HEK293 (cell line): Measurements from ENCODE around the gene EREG.

ENCODE experiments used
- CTCF ChIA-PET: fragments of 350-600 bp; formaldehyde crosslinking; extraction: SDS; loops from one replicate; lab custom pipeline; 2021; ENCODE audit warnings: antibody characterized with exemption; lab: Yijun Ruan, JAX
- POLR2A ChIA-PET: fragments of 300-600 bp; formaldehyde crosslinking; extraction: SDS; loops from one replicate; lab custom pipeline; 2020; ENCODE audit warnings: antibody characterized with exemption, inconsistent platforms; lab: Yijun Ruan, JAX
- H3K27ac ChIP-seq: fragments of 200-500 bp; sonication (Bioruptor generic); 2 replicates; pipeline ENCODE4 v1.5.1; 2014; ENCODE audit warnings: low read depth, low read length, control low read depth, inconsistent platforms; ENCODE audit errors: extremely low read depth
- H3K36me3 ChIP-seq, 2 experiments: fragments of 200-500 bp in 1 of 2; sonication (Bioruptor generic) in 1 of 2; 1 replicate in 1 of 2; 2 replicates in 1 of 2; pipeline ENCODE4 v1.5.1; 2014 to 2017; ENCODE audit warnings: inconsistent platforms in 2 of 2, low read length in 2 of 2; ENCODE audit not compliant: control insufficient read depth in 2 of 2, insufficient read depth in 1 of 2
- H3K4me1 ChIP-seq: fragments of 200-500 bp; sonication (Bioruptor generic); 2 replicates; pipeline ENCODE4 v1.5.1; 2014; ENCODE audit warnings: mild to moderate bottlenecking, low read length, inconsistent platforms; ENCODE audit not compliant: control insufficient read depth, insufficient read depth
- H3K4me3 ChIP-seq: 2 replicates; pipeline ENCODE4 v1.5.1; 2011; ENCODE audit warnings: low read depth, mild to moderate bottlenecking, control low read depth, low read length, moderate library complexity
- H3K9me3 ChIP-seq: fragments of 200-500 bp; sonication (Bioruptor generic); 2 replicates; pipeline ENCODE4 v1.5.1; 2014; ENCODE audit warnings: low read depth, low read length, inconsistent platforms; ENCODE audit not compliant: control insufficient read depth, insufficient read depth
- FEZF1 ChIP-seq: fragments of 450-650 bp; formaldehyde crosslinking; IDR thresholded peaks from 2 replicates; pipeline ENCODE4 v1.5.1; 2016; ENCODE audit warnings: missing biosample characterization, missing genetic modification characterization
- GFI1B ChIP-seq: fragments of 450-650 bp; formaldehyde crosslinking; IDR thresholded peaks from 2 replicates; pipeline ENCODE4 v1.5.1; 2016; ENCODE audit warnings: missing biosample characterization, missing genetic modification characterization
- GLI4 ChIP-seq: fragments of 450-650 bp; formaldehyde crosslinking; IDR thresholded peaks from 2 replicates; pipeline ENCODE4 v1.5.1; 2016; ENCODE audit warnings: missing biosample characterization, missing genetic modification characterization
- PRDM1 ChIP-seq: fragments of 450-650 bp; formaldehyde crosslinking; IDR thresholded peaks from 2 replicates; pipeline ENCODE4; 2016; ENCODE audit warnings: missing biosample characterization, missing genetic modification characterization
- SP7 ChIP-seq: fragments of 450-650 bp; formaldehyde crosslinking; IDR thresholded peaks from 2 replicates; pipeline ENCODE4 v1.5.1; 2016; ENCODE audit warnings: missing biosample characterization, missing genetic modification characterization
- ZBTB1 ChIP-seq: fragments of 450-650 bp; formaldehyde crosslinking; IDR thresholded peaks from 2 replicates; pipeline ENCODE4 v1.5.1; 2016; ENCODE audit warnings: missing biosample characterization, missing genetic modification characterization
- ZBTB17 ChIP-seq: fragments of 450-650 bp; formaldehyde crosslinking; IDR thresholded peaks from 2 replicates; pipeline ENCODE4 v1.5.1; 2016; ENCODE audit warnings: missing biosample characterization, missing genetic modification characterization
- ZBTB20 ChIP-seq: fragments of 450-650 bp; formaldehyde crosslinking; IDR thresholded peaks from 2 replicates; pipeline ENCODE4 v1.5.1; 2016; ENCODE audit warnings: missing biosample characterization, missing genetic modification characterization
- ZNF140 ChIP-seq: fragments of 450-650 bp; formaldehyde crosslinking; IDR thresholded peaks from 2 replicates; pipeline ENCODE4 v1.5.1; 2016; ENCODE audit warnings: missing biosample characterization, missing genetic modification characterization
- ZNF157 ChIP-seq: fragments of 450-650 bp; formaldehyde crosslinking; IDR thresholded peaks from 2 replicates; pipeline ENCODE4 v1.5.1; 2016; ENCODE audit warnings: missing biosample characterization, missing genetic modification characterization
- ZNF169 ChIP-seq: fragments of 450-650 bp; formaldehyde crosslinking; IDR thresholded peaks from 2 replicates; pipeline ENCODE4 v1.5.1; 2016; ENCODE audit warnings: missing biosample characterization, missing genetic modification characterization
- ZNF175 ChIP-seq: fragments of 450-650 bp; formaldehyde crosslinking; IDR thresholded peaks from 2 replicates; pipeline ENCODE4 v1.5.1; 2016; ENCODE audit warnings: missing biosample characterization, missing genetic modification characterization
- ZNF202 ChIP-seq: fragments of 450-650 bp; formaldehyde crosslinking; IDR thresholded peaks from 2 replicates; pipeline ENCODE4 v1.5.1; 2016; ENCODE audit warnings: missing biosample characterization, missing genetic modification characterization, borderline replicate concordance
- ZNF341 ChIP-seq: fragments of 450-650 bp; formaldehyde crosslinking; IDR thresholded peaks from 2 replicates; pipeline ENCODE4; 2016; ENCODE audit warnings: low read depth, missing biosample characterization, missing genetic modification characterization
- ZNF416 ChIP-seq: fragments of 450-650 bp; formaldehyde crosslinking; IDR thresholded peaks from 2 replicates; pipeline ENCODE4 v1.5.1; 2016; ENCODE audit warnings: missing biosample characterization, missing genetic modification characterization
- ZNF501 ChIP-seq: fragments of 450-650 bp; formaldehyde crosslinking; IDR thresholded peaks from 2 replicates; pipeline ENCODE4 v1.5.1; 2016; ENCODE audit warnings: missing biosample characterization, missing genetic modification characterization
- ZNF561 ChIP-seq: fragments of 450-650 bp; IDR thresholded peaks from 2 replicates; pipeline ENCODE4 v1.5.1; 2018; ENCODE audit warnings: missing biosample characterization, missing genetic modification characterization, borderline replicate concordance
- TF ChIP-seq, protein P1 (sequence below): fragments of 450-650 bp; formaldehyde crosslinking; IDR thresholded peaks from 2 replicates; pipeline ENCODE4 v1.5.1; 2016; ENCODE audit warnings: missing biosample characterization, missing genetic modification characterization
- TF ChIP-seq, protein P2 (sequence below): fragments of 450-650 bp; formaldehyde crosslinking; IDR thresholded peaks from 2 replicates; pipeline ENCODE4 v1.5.1; 2016; ENCODE audit warnings: missing biosample characterization, missing genetic modification characterization, borderline replicate concordance
- TF ChIP-seq, protein P3 (sequence below): fragments of 450-650 bp; formaldehyde crosslinking; IDR thresholded peaks from 2 replicates; pipeline ENCODE4 v1.5.1; 2016; ENCODE audit warnings: missing biosample characterization, missing genetic modification characterization
- TF ChIP-seq, protein P4 (sequence below): fragments of 450-650 bp; formaldehyde crosslinking; IDR thresholded peaks from 2 replicates; pipeline ENCODE4 v1.5.1; 2016; ENCODE audit warnings: missing biosample characterization, missing genetic modification characterization, low read depth
- TF ChIP-seq, protein P5 (sequence below): fragments of 450-650 bp; formaldehyde crosslinking; IDR thresholded peaks from 2 replicates; pipeline ENCODE4 v1.5.1; 2016; ENCODE audit warnings: missing biosample characterization, missing genetic modification characterization
- TF ChIP-seq, protein P6 (sequence below): fragments of 450-650 bp; formaldehyde crosslinking; IDR thresholded peaks from 2 replicates; pipeline ENCODE4 v1.5.1; 2016; ENCODE audit warnings: missing biosample characterization, missing genetic modification characterization
- TF ChIP-seq, protein P7 (sequence below): fragments of 450-650 bp; formaldehyde crosslinking; IDR thresholded peaks from 2 replicates; pipeline ENCODE4 v1.5.1; 2017; ENCODE audit warnings: missing biosample characterization, missing genetic modification characterization
- TF ChIP-seq, protein P8 (sequence below): fragments of 450-650 bp; formaldehyde crosslinking; IDR thresholded peaks from 2 replicates; pipeline ENCODE4 v1.5.1; 2017; ENCODE audit warnings: missing biosample characterization, missing genetic modification characterization
- TF ChIP-seq, protein P9 (sequence below): fragments of 450-650 bp; IDR thresholded peaks from 2 replicates; pipeline ENCODE4 v1.5.1; 2018; ENCODE audit warnings: missing biosample characterization, mild to moderate bottlenecking, missing genetic modification characterization

The EREG gene

DNA sequence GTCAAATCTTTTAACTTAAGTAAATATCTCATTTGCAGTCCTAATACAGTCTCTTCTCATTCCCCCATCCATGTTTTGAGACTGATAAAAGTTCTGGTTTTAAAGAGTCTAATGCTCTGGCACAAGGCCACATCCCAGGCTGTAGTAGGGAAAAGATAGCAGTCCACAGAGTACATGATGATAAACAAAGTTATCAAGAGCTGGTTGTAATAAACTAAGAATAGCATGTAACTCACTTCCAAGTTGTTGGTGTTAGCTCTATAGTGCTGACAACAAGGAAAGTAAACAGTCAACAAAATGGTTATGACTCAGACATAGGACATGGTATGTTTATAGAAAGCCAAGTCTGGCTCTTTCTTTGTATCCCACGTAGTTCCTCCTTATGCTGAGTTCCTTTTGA lies 58.2 kb downstream of the EREG start (continued):
- TF ChIP-seq, protein P1, sequence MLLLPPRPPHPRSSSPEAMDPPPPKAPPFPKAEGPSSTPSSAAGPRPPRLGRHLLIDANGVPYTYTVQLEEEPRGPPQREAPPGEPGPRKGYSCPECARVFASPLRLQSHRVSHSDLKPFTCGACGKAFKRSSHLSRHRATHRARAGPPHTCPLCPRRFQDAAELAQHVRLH (tag by site-specific recombination): no peak
- TF ChIP-seq ZNF561 (tag by site-specific recombination) (no peak), ZNF157 (tag by site-specific recombination) (no peak), ZBTB17 (no peak), ZNF341 (tag by site-specific recombination) (no peak)
- TF ChIP-seq, protein P2, sequence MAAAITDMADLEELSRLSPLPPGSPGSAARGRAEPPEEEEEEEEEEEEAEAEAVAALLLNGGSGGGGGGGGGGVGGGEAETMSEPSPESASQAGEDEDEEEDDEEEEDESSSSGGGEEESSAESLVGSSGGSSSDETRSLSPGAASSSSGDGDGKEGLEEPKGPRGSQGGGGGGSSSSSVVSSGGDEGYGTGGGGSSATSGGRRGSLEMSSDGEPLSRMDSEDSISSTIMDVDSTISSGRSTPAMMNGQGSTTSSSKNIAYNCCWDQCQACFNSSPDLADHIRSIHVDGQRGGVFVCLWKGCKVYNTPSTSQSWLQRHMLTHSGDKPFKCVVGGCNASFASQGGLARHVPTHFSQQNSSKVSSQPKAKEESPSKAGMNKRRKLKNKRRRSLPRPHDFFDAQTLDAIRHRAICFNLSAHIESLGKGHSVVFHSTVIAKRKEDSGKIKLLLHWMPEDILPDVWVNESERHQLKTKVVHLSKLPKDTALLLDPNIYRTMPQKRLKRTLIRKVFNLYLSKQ: no peak
- TF ChIP-seq, protein P3, sequence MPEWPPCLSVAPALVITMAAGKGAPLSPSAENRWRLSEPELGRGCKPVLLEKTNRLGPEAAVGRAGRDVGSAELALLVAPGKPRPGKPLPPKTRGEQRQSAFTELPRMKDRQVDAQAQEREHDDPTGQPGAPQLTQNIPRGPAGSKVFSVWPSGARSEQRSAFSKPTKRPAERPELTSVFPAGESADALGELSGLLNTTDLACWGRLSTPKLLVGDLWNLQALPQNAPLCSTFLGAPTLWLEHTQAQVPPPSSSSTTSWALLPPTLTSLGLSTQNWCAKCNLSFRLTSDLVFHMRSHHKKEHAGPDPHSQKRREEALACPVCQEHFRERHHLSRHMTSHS (tag by site-specific recombination): no peak
- TF ChIP-seq, all 188 proteins: peak for 0

DNA sequence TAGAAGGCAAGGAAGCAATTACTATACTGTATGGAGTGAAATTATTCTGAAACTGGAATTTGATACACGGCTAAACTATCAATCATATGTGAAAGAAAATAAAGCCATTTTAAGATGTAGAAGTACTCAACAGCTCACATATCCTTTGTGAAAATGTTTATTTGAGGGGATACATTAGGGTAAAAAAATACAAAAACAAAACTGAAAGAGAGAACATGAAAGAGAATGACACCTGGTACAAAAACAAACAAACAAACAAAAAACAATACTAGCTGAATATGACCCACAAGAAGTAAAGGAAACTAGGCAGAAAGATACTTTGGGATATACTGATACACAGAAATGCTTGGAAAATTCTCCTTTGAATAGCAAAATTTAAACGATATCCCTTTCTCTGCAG lies 59.2 kb downstream of the EREG start:
- Histone ChIP-seq H3K36me3 (no peaks in the 10 kb centered on the region), H3K9me3 (no peaks in the 10 kb centered on the region), H3K4me3 (no peak overlapping the region), H3K27ac (no peak overlapping the region), H3K4me1 (no peaks in the 10 kb centered on the region; the same call in 1 of the 2 replicates)
- TF ChIP-seq ZNF202 (tag by site-specific recombination): no peak
- TF ChIP-seq PRDM1 (tag by site-specific recombination): no peak
- TF ChIP-seq GLI4 (tag by site-specific recombination): no peak
- no peak for TF ChIP-seq ZNF169
- TF ChIP-seq ZBTB1 (tag by site-specific recombination): no peak
- no peak for TF ChIP-seq SP7 (tag by site-specific recombination)
- TF ChIP-seq ZNF140: no peak
- TF ChIP-seq, protein P4, sequence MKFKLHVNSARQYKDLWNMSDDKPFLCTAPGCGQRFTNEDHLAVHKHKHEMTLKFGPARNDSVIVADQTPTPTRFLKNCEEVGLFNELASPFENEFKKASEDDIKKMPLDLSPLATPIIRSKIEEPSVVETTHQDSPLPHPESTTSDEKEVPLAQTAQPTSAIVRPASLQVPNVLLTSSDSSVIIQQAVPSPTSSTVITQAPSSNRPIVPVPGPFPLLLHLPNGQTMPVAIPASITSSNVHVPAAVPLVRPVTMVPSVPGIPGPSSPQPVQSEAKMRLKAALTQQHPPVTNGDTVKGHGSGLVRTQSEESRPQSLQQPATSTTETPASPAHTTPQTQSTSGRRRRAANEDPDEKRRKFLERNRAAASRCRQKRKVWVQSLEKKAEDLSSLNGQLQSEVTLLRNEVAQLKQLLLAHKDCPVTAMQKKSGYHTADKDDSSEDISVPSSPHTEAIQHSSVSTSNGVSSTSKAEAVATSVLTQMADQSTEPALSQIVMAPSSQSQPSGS (tag by site-specific recombination): no peak
- TF ChIP-seq ZNF501: no peak
- TF ChIP-seq FEZF1 (tag by site-specific recombination): no peak
- TF ChIP-seq, protein P5, sequence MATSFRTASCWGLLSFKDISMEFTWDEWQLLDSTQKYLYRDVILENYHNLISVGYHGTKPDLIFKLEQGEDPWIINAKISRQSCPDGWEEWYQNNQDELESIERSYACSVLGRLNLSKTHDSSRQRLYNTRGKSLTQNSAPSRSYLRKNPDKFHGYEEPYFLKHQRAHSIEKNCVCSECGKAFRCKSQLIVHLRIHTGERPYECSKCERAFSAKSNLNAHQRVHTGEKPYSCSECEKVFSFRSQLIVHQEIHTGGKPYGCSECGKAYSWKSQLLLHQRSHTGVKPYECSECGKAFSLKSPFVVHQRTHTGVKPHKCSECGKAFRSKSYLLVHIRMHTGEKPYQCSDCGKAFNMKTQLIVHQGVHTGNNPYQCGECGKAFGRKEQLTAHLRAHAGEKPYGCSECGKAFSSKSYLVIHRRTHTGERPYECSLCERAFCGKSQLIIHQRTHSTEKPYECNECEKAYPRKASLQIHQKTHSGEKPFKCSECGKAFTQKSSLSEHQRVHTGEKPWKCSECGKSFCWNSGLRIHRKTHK: no peak
- TF ChIP-seq ZNF175 (tag by site-specific recombination): no peak
- no peak for TF ChIP-seq ZBTB20
- TF ChIP-seq GFI1B (tag by site-specific recombination): no peak
- no peak for TF ChIP-seq ZBTB17
- TF ChIP-seq, protein P6, sequence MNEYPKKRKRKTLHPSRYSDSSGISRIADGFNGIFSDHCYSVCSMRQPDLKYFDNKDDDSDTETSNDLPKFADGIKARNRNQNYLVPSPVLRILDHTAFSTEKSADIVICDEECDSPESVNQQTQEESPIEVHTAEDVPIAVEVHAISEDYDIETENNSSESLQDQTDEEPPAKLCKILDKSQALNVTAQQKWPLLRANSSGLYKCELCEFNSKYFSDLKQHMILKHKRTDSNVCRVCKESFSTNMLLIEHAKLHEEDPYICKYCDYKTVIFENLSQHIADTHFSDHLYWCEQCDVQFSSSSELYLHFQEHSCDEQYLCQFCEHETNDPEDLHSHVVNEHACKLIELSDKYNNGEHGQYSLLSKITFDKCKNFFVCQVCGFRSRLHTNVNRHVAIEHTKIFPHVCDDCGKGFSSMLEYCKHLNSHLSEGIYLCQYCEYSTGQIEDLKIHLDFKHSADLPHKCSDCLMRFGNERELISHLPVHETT (tag by site-specific recombination): no peak
- TF ChIP-seq, protein P7, sequence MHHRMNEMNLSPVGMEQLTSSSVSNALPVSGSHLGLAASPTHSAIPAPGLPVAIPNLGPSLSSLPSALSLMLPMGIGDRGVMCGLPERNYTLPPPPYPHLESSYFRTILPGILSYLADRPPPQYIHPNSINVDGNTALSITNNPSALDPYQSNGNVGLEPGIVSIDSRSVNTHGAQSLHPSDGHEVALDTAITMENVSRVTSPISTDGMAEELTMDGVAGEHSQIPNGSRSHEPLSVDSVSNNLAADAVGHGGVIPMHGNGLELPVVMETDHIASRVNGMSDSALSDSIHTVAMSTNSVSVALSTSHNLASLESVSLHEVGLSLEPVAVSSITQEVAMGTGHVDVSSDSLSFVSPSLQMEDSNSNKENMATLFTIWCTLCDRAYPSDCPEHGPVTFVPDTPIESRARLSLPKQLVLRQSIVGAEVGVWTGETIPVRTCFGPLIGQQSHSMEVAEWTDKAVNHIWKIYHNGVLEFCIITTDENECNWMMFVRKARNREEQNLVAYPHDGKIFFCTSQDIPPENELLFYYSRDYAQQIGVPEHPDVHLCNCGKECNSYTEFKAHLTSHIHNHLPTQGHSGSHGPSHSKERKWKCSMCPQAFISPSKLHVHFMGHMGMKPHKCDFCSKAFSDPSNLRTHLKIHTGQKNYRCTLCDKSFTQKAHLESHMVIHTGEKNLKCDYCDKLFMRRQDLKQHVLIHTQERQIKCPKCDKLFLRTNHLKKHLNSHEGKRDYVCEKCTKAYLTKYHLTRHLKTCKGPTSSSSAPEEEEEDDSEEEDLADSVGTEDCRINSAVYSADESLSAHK (tag by site-specific recombination): no peak
- TF ChIP-seq, protein P8, sequence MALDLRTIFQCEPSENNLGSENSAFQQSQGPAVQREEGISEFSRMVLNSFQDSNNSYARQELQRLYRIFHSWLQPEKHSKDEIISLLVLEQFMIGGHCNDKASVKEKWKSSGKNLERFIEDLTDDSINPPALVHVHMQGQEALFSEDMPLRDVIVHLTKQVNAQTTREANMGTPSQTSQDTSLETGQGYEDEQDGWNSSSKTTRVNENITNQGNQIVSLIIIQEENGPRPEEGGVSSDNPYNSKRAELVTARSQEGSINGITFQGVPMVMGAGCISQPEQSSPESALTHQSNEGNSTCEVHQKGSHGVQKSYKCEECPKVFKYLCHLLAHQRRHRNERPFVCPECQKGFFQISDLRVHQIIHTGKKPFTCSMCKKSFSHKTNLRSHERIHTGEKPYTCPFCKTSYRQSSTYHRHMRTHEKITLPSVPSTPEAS (tag by site-specific recombination): no peak
- TF ChIP-seq ZNF416 (tag by site-specific recombination): no peak
- TF ChIP-seq, protein P9, sequence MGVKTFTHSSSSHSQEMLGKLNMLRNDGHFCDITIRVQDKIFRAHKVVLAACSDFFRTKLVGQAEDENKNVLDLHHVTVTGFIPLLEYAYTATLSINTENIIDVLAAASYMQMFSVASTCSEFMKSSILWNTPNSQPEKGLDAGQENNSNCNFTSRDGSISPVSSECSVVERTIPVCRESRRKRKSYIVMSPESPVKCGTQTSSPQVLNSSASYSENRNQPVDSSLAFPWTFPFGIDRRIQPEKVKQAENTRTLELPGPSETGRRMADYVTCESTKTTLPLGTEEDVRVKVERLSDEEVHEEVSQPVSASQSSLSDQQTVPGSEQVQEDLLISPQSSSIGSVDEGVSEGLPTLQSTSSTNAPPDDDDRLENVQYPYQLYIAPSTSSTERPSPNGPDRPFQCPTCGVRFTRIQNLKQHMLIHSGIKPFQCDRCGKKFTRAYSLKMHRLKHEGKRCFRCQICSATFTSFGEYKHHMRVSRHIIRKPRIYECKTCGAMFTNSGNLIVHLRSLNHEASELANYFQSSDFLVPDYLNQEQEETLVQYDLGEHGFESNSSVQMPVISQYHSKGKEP (tag by site-specific recombination): no peak
- CTCF ChIA-PET: no interaction called here
- POLR2A ChIA-PET: no interaction called here
